Osteoblast (primary cell): ENCODE data around the gene DDX1. TPM values are rescaled to one million over a fixed set of nuclear protein-coding genes. Genes with fewer than 3 reads are reported as not detected.

Source experiments
- DNase-seq: peaks from one replicate; pipeline ENCODE4 v3.0.0; 2011; ENCODE audit warnings: low spot score, mixed read lengths; ENCODE audit not compliant: insufficient read length; ENCODE audit errors: missing footprints
- H2AFZ ChIP-seq: 2 replicates; pipeline ENCODE4 v1.6.0; 2011; ENCODE audit warnings: mild to moderate bottlenecking, low read length
- H3K27ac ChIP-seq: 2 replicates; pipeline ENCODE4 v1.5.1; 2011; ENCODE audit warnings: mild to moderate bottlenecking, low read depth, low read length, moderate library complexity
- H3K27me3 ChIP-seq: 2 replicates; pipeline ENCODE4 v1.6.0; 2012; ENCODE audit warnings: mild to moderate bottlenecking, control low read depth, inconsistent platforms, low read length, moderate library complexity; ENCODE audit not compliant: insufficient read depth
- H3K36me3 ChIP-seq: 2 replicates; pipeline ENCODE4 v1.5.1; 2011; ENCODE audit warnings: mild to moderate bottlenecking, low read length, control low read depth, moderate library complexity; ENCODE audit not compliant: insufficient read depth
- H3K4me1 ChIP-seq: 2 replicates; pipeline ENCODE4 v1.5.1; 2011; ENCODE audit warnings: mild to moderate bottlenecking, low read length, control low read depth, moderate library complexity; ENCODE audit not compliant: insufficient read depth
- H3K4me2 ChIP-seq: 2 replicates; pipeline ENCODE4 v1.6.0; 2011; ENCODE audit warnings: mild to moderate bottlenecking, low read length; ENCODE audit not compliant: insufficient read depth
- H3K4me3 ChIP-seq: fragments of 200-600 bp; sonication (generic); 3 replicates; pipeline ENCODE4 v1.5.1; 2012; ENCODE audit warnings: mild to moderate bottlenecking, low read length, inconsistent platforms; ENCODE audit not compliant: insufficient read depth
- H3K79me2 ChIP-seq: 2 replicates; pipeline ENCODE4 v1.6.0; 2012; ENCODE audit warnings: mild to moderate bottlenecking, low read length, control low read depth, inconsistent platforms; ENCODE audit not compliant: insufficient read depth
- H3K9me3 ChIP-seq: 2 replicates; pipeline ENCODE4 v1.5.1; 2011; ENCODE audit warnings: low read depth, low read length, control low read depth
- H4K20me1 ChIP-seq: 2 replicates; pipeline ENCODE4 v1.6.0; 2012; ENCODE audit warnings: mild to moderate bottlenecking, low read length, control low read depth; ENCODE audit not compliant: insufficient read depth
- total RNA-seq: library from RNA; depleted of rRNA; stranded (reverse); fragments of >200 nt; gene quantifications from 2 replicates; pipeline ENCODE4 v1.2.3, GENCODE V29; 2012
- TF ChIP-seq, protein P1 (sequence below): IDR thresholded peaks from 2 replicates; pipeline ENCODE4 v1.5.1; 2011; ENCODE audit warnings: mild to moderate bottlenecking, low read depth, low read length, moderate library complexity; ENCODE audit errors: extremely low read depth

The DDX1 gene
- total RNA-seq, 1 donor, result 76.0 TPM

DNA sequence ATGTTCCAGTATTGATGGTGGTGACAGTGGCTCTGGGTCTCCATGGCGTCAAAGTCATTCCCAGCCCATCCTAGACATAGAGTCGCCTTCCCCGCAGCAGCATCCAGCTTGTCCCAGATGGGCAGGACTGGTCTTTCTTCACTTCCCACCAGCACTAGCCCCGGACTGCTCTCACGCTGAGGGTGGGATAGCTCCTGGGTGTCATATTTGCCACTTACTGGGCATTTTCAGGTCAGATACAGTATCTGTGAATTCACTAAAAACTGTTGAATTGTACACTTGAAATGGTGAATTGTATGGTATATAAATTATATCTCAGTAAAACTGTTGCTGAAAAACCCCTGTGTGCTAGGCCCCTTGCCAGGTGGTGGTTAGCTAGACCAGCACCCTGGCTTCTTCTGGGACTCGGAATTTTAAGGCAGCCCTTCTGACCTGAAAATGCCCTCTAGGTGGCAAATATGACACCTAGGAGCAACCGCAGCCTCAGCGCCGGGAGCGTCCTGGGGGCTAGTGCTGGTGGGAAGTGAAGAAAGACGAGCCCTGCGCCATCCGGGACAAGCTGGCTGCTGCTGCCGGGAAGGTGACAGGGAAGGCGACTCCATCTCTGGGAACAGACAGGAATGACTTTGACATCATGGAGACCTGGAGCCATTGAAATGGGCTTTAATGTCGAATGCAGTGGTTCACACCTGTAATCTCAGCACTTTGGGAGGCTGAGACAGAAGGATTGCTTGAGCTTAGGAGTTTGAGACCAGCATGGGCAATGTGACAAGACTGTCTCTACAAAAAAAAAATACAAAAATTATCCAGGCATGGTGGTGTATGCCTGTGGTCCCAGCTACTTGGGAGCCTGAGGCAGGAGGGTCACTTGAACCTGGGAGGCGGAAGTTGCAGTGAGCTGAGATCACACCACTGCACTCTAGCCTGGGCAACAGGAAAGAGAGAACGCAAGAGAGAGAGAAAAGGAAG, 56.2 kb downstream of the DDX1 start:
- H3K79me2 ChIP-seq, result no peaks in the 10 kb centered on the region
- no peak overlapping the region for H3K4me2 ChIP-seq
- H3K27me3 ChIP-seq, result no peaks in the 10 kb centered on the region
- TF ChIP-seq, protein P1, sequence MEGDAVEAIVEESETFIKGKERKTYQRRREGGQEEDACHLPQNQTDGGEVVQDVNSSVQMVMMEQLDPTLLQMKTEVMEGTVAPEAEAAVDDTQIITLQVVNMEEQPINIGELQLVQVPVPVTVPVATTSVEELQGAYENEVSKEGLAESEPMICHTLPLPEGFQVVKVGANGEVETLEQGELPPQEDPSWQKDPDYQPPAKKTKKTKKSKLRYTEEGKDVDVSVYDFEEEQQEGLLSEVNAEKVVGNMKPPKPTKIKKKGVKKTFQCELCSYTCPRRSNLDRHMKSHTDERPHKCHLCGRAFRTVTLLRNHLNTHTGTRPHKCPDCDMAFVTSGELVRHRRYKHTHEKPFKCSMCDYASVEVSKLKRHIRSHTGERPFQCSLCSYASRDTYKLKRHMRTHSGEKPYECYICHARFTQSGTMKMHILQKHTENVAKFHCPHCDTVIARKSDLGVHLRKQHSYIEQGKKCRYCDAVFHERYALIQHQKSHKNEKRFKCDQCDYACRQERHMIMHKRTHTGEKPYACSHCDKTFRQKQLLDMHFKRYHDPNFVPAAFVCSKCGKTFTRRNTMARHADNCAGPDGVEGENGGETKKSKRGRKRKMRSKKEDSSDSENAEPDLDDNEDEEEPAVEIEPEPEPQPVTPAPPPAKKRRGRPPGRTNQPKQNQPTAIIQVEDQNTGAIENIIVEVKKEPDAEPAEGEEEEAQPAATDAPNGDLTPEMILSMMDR, result no peak
- no peak overlapping the region for H3K27ac ChIP-seq
- H4K20me1 ChIP-seq, result no peaks in the 10 kb centered on the region
- no peak overlapping the region for H3K4me3 ChIP-seq
- no peaks in the 10 kb centered on the region for H3K9me3 ChIP-seq
- H2AFZ ChIP-seq, result no peak overlapping the region
- no peaks in the 10 kb centered on the region for H3K36me3 ChIP-seq
- H3K4me1 ChIP-seq, result no peaks in the 10 kb centered on the region
- DNase-seq, result no peak

DNA sequence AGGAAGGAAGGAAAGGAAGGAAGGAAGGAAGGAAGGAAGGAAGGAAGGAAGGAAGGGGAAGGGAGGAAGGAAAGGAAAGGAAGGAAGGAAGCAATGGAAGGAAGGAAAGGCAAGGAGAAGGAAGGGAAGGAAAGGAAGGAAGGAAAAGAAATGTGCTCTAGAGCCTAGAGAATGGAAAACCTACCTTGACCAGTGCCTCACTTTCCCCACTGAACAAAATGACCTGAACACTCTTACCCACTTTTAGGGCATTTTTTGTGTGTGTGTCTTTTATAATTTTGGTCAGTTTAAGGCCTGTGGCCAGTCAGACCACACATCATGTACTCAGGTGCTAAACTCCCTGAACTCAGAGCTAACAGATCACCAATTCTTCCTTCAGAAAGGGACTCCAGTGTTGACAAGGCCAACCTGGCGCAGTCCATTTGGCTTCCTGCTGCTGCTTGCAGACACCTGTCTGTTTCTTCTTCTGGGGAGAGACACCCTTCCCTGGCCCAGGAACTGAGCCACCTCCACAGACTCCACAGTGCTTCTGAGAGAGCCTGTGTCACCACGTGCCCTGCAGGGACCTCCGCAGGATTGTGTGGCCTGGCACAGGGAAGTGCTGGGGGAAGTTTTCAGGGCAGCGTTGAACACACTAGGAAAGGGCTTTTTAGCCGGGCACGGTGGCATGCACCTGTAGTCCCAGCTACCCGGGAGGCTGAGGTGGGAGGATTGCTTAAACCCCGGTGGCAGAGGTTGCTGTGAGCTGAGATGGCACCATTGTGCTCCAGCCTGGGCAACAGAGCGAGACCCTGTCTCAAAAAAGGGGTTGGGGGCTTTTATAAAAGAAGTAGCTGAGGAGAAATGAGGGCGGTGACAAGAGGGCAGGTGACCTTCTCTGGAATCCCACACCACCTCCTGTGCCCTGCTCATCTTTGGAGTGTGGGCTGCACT, 57.2 kb downstream of the DDX1 start:
- Histone ChIP-seq H2AFZ (no peak overlapping the region), H3K27ac (no peak overlapping the region), H3K36me3 (no peaks in the 10 kb centered on the region), H3K4me2 (no peak overlapping the region), H3K9me3 (no peaks in the 10 kb centered on the region), H3K79me2 (no peaks in the 10 kb centered on the region), H3K27me3 (no peaks in the 10 kb centered on the region), H4K20me1 (no peaks in the 10 kb centered on the region), H3K4me3 (no peak overlapping the region), H3K4me1 (no peaks in the 10 kb centered on the region)
- DNase-seq, result no peak
- TF ChIP-seq, protein P1, result no peak

DNA sequence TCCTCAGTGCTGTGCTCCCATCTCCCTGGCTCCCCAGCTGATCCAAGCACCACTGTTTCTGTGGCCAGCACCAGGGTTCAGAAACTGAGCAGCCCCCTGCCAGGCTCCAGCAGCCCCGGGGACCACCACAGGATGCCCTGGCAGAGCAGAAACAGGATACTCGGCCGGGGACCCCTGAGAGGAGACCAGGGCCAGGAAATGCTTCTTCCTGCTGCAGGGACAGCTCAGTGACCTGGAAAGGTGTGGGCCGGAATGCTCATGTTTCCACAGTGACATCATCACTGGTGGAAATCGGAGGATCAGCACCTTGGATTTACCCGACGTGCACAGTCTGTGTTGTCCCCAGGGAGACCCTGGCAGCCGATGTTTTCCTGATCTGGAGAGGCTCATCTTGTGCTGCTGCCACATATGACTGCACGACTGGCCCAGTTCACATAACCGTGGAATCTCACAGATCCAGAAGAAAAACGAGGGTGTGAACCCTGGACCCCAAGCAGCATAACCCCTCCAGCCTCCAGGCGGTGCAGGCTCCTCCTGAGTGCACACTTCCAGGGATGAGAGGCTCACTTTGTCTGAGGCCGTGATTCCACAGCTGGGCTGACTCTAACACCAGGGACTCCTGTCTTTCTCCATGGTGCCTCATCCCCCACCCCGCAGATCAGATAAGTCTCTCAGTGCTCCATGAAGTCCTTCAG, 58.0 kb downstream of the DDX1 start:
- H3K27me3 ChIP-seq, result no peaks in the 10 kb centered on the region
- no peak overlapping the region for H3K27ac ChIP-seq
- no peak overlapping the region for H2AFZ ChIP-seq
- no peaks in the 10 kb centered on the region for H3K4me1 ChIP-seq
- no peak overlapping the region for H3K4me2 ChIP-seq
- DNase-seq, result no peak
- H3K36me3 ChIP-seq, result no peaks in the 10 kb centered on the region
- no peaks in the 10 kb centered on the region for H4K20me1 ChIP-seq
- H3K79me2 ChIP-seq, result no peaks in the 10 kb centered on the region
- TF ChIP-seq, protein P1, result no peak
- H3K4me3 ChIP-seq, result no peak overlapping the region
- H3K9me3 ChIP-seq, result no peaks in the 10 kb centered on the region
